Stomach (tissue), 4 donors: ENCODE results near the gene SFMBT2.

ENCODE experiments used
- CTCF ChIP-seq, 7 experiments: fragments of 450-650 bp in 4 of 7; fragments of 200-600 bp in 3 of 7; sonication (generic) in 3 of 7; IDR thresholded peaks; one replicate each; pipeline ENCODE4 v1.5.1; 2016 to 2019; ENCODE audit warnings: antibody characterized with exemption in 7 of 7, control low read depth in 2 of 7, mild to moderate bottlenecking in 1 of 7
- EP300 ChIP-seq: sonication (generic); formaldehyde crosslinking; IDR thresholded peaks from one replicate; pipeline ENCODE4 v1.6.1; 2017; ENCODE audit warnings: antibody characterized with exemption
- POLR2A ChIP-seq, 4 donors: fragments of 450-650 bp; IDR thresholded peaks; one replicate each; pipeline ENCODE4 v1.6.1; 2016; ENCODE audit warnings: antibody characterized with exemption in 4 of 4, control low read depth in 2 of 4, mild to moderate bottlenecking in 1 of 4, moderate library complexity in 1 of 4
- POLR2AphosphoS5 ChIP-seq, 3 donors: sonication (generic); formaldehyde crosslinking; IDR thresholded peaks; one replicate each; pipeline ENCODE4 v1.6.1; 2016; ENCODE audit warnings: antibody characterized with exemption in 3 of 3

- TF ChIP-seq EP300 = no peak
- no peak for TF ChIP-seq CTCF (IDR thresholded peaks at IDR 0.05)
- TF ChIP-seq POLR2A (IDR thresholded peaks at IDR 0.05) = no peak
- no peak for TF ChIP-seq POLR2AphosphoS5 (IDR thresholded peaks at IDR 0.05)
Observed at GRCh38 chr10:7445474-7446185, 34.8 kb upstream of the SFMBT2 start.
